Astrocyte (in vitro differentiated cells and primary cell): ENCODE data around the gene FBLN2.

Experiments used
- EZH2 ChIP-seq: IDR thresholded peaks from 2 replicates; pipeline ENCODE4 v1.6.1; 2012; ENCODE audit warnings: mild to moderate bottlenecking, low read length, inconsistent platforms; ENCODE audit not compliant: insufficient read depth
- TF ChIP-seq, protein P1 (sequence below): IDR thresholded peaks from 2 replicates; pipeline ENCODE4 v1.5.1; 2011; ENCODE audit warnings: low read depth, mild to moderate bottlenecking, inconsistent platforms, low read length, moderate library complexity; ENCODE audit not compliant: insufficient read depth

DNA sequence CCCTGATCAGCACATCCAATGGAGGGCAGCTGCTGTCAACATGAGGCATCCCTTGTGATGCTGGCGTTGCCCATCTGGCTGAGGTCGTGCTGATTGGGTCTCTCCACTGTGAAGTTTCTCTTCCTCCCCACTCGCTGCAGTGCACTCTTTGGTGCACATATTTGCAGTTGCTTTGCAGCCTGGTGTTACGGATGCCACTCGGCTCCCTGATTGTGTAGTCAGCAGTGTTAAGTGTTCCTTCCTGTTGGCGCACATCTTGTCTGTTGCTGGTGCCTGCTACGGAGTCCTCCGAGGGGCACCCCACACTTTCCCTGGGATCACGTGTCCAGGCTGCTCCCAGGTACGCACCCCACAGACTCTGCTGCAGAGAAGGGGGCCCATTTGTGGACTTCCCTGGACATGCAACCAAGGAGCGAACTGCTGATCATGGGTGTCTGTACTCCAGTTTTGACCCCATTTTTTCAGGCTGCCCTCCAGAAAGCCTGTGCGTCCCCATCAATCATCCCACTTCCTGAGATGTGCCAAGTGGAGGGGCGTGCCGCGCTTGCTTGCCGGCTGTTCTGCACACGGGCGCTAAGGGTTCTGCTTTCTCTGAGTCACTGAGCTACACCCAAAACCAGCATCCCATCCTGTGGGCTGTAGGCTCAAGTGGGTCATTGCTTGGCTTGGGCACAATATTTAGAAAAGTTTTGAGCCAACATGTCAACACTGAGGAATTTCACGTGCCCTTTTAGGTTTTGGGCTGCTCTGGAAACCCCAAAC is 98.6 kb downstream of the FBLN2 start:
- TF ChIP-seq, protein P1, sequence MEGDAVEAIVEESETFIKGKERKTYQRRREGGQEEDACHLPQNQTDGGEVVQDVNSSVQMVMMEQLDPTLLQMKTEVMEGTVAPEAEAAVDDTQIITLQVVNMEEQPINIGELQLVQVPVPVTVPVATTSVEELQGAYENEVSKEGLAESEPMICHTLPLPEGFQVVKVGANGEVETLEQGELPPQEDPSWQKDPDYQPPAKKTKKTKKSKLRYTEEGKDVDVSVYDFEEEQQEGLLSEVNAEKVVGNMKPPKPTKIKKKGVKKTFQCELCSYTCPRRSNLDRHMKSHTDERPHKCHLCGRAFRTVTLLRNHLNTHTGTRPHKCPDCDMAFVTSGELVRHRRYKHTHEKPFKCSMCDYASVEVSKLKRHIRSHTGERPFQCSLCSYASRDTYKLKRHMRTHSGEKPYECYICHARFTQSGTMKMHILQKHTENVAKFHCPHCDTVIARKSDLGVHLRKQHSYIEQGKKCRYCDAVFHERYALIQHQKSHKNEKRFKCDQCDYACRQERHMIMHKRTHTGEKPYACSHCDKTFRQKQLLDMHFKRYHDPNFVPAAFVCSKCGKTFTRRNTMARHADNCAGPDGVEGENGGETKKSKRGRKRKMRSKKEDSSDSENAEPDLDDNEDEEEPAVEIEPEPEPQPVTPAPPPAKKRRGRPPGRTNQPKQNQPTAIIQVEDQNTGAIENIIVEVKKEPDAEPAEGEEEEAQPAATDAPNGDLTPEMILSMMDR, result no peak
- no peak for TF ChIP-seq EZH2
